ENCODE data around the gene PTPRN2. TPM values are rescaled to one million over a fixed set of nuclear protein-coding genes. Genes with fewer than 3 reads are reported as not detected.

The PTPRN2 gene
- polyA plus RNA-seq, 1 donor from 2014 or later: 1.6 TPM

- H3K27ac Mint-ChIP-seq: no peak overlapping the region
- H3K9me3 Mint-ChIP-seq: no peaks in the 10 kb centered on the region
- no peaks in the 10 kb centered on the region for H3K4me1 Mint-ChIP-seq
- H3K27me3 Mint-ChIP-seq: no peaks in the 10 kb centered on the region
- no peak overlapping the region for H3K4me3 Mint-ChIP-seq
- no peaks in the 10 kb centered on the region for H3K36me3 Mint-ChIP-seq
Observed at GRCh38 chr7:158075633-158076001, 512.0 kb downstream of the PTPRN2 start.

- no peaks in the 10 kb centered on the region for H3K36me3 Mint-ChIP-seq
- no peak overlapping the region for H3K27ac Mint-ChIP-seq
- H3K4me3 Mint-ChIP-seq: no peak overlapping the region
Observed at GRCh38 chr7:158074896-158075632, 512.6 kb downstream of the PTPRN2 start.

GRCh38 chr7:158073845-158074840, 513.5 kb downstream of the PTPRN2 start:
- Mint-ChIP-seq H3K9me3 (peaks cover 0 to 8% (median 4%) of the 10 kb centered on the region in 3 donors), H3K27ac (no peak overlapping the region), H3K36me3 (no peaks in the 10 kb centered on the region), H3K4me3 (no peak overlapping the region), H3K4me1 (peaks cover 0 to 3% (median 0%) of the 10 kb centered on the region in 3 donors), H3K27me3 (no peaks in the 10 kb centered on the region)

More at GRCh38 chr7:158074896-158075632, 512.6 kb downstream of the PTPRN2 start:
- Mint-ChIP-seq H3K4me1 (peaks cover 0 to under 1% (median 0%) of the 10 kb centered on the region in 3 donors), H3K9me3 (peaks cover 0 to under 1% (median 0%) of the 10 kb centered on the region in 3 donors), H3K27me3 (no peaks in the 10 kb centered on the region)

GRCh38 chr7:158072991-158073730, 514.5 kb downstream of the PTPRN2 start:
- Mint-ChIP-seq H3K27ac (no peak overlapping the region), H3K4me1 (peaks cover 0 to 3% (median 0%) of the 10 kb centered on the region in 3 donors), H3K9me3 (peaks cover 2 to 8% (median 4%) of the 10 kb centered on the region in 3 donors), H3K36me3 (no peaks in the 10 kb centered on the region), H3K27me3 (no peaks in the 10 kb centered on the region), H3K4me3 (no peak overlapping the region)

DNA sequence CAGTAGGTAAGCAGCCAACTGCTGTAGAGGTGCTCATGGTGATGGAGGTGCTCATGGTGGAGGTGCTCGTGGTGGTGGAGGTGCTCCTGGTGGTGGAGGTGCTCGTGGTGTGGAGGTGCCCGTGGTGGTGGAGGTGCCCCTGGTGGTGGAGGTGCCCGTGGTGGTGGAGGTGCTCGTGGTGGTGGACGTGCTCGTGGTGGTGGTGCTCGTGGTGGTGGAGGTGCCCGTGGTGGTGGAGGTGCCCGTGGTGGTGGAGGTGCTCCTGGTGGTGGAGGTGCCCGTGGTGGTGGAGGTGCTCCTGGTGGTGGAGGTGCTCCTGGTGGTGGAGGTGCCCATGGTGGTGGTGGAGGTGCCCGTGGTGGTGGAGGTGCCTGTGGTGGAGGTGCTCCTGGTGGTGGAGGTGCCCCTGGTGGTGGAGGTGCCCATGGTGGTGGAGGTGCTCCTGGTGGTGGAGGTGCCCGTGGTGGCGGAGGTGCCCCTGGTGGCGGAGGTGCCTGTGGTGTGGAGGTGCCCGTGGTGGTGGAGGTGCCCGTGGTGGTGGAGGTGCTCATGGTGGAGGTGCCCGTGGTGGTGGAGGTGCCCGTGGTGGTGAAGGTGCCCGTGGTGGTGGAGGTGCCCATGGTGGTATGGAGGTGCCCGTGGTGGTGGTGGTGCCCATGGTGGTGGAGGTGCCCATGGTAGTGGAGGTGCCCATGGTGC, 517.3 kb downstream of the PTPRN2 start:
- H3K27ac Mint-ChIP-seq: no peak overlapping the region

GRCh38 chr7:158068853-158069252, 518.8 kb downstream of the PTPRN2 start:
- Mint-ChIP-seq H3K9me3 (peaks cover 2 to 8% (median 4%) of the 10 kb centered on the region in 3 donors), H3K27me3 (no peaks in the 10 kb centered on the region), H3K4me1 (peaks cover 0 to 5% (median 0%) of the 10 kb centered on the region in 3 donors), H3K4me3 (no peak overlapping the region), H3K36me3 (no peaks in the 10 kb centered on the region), H3K27ac (no peak overlapping the region)

More for the DNA sequence above, 517.3 kb downstream of the PTPRN2 start:
- Mint-ChIP-seq H3K4me1 (peaks cover 0 to 3% (median 0%) of the 10 kb centered on the region in 3 donors), H3K27me3 (no peaks in the 10 kb centered on the region), H3K36me3 (no peaks in the 10 kb centered on the region), H3K4me3 (no peak overlapping the region), H3K9me3 (peaks cover 2 to 8% (median 4%) of the 10 kb centered on the region in 3 donors)

DNA sequence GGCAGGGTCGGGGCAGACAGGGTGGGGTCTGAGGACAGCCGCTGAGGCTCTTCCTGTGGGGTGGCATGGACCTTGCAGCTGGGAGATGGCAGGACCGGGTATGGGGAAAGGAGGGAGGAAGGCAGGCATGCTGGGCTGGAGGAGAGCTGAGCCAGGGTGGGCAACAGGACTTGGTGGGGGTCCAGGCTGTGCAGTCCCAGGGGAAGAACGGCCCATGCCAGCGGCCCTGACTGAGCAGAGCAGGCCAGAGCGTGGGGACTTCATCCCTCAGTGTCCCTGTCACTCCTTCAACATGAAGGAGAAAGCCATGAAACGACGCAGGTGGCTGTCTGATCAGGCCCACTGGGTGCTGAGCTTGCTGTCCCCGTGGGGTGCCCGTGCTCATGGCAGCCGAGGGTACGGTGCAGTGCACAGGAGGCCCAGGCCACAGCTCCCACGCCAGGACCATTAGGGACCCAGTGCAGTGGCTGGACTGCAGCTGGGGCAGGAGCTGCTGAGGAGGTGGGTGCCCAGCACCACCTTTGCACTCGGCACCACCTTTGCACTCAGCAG, 519.6 kb downstream of the PTPRN2 start:
- Mint-ChIP-seq H3K27me3 (no peaks in the 10 kb centered on the region), H3K4me1 (peaks cover 0 to 5% (median 0%) of the 10 kb centered on the region in 3 donors), H3K4me3 (no peak overlapping the region), H3K27ac (no peak overlapping the region), H3K9me3 (peaks cover 2 to 10% (median 4%) of the 10 kb centered on the region in 3 donors), H3K36me3 (no peaks in the 10 kb centered on the region)

DNA sequence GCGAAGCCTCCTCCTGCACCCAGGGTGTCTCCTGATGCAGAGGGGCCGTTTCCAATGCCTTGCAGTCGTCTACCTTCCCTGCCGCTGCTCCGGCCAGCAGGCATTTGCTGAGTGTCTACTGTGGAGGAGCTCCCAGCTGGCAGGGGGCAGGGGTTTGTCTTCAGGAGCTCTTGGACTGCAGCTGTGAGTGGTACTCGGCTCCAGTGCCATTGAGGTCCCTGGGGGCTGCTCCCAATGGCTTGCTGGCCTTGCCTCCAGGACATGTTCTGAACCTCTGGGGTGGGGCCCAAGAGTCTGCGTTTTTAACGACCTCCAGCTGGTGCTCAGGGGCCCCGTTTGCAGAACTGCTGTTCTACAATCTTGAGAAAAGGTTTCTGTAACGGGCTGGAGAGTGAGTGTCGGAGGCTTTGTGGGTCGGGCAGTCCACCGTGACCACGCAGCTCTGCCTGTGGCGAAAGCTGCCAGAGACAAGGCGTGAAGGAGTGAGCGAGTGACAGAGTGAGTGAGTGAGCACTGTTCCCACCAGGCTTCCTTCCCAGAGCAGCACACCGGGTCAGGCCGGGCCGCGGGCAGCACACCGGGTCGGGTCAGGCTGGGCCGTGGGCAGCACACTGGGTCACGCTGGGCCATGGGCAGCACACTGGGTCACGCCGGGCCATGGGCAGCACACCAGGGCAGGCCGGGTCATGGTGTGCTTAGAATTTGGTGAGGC, 520.2 kb downstream of the PTPRN2 start:
- peaks cover 0 to 5% (median 0%) of the 10 kb centered on the region in 3 donors for H3K4me1 Mint-ChIP-seq

GRCh38 chr7:158066085-158066484, 521.5 kb downstream of the PTPRN2 start:
- Mint-ChIP-seq H3K27ac (no peak overlapping the region), H3K36me3 (no peaks in the 10 kb centered on the region), H3K9me3 (peaks cover 2 to 10% (median 4%) of the 10 kb centered on the region in 3 donors), H3K4me3 (no peak overlapping the region), H3K27me3 (no peaks in the 10 kb centered on the region), H3K4me1 (peaks cover 0 to 5% (median 0%) of the 10 kb centered on the region in 3 donors)

More for the DNA sequence above, 520.2 kb downstream of the PTPRN2 start:
- H3K36me3 Mint-ChIP-seq: no peaks in the 10 kb centered on the region
- H3K27me3 Mint-ChIP-seq: no peaks in the 10 kb centered on the region
- H3K4me3 Mint-ChIP-seq: no peak overlapping the region
- H3K9me3 Mint-ChIP-seq: peaks cover 2 to 10% (median 4%) of the 10 kb centered on the region in 3 donors
- no peak overlapping the region for H3K27ac Mint-ChIP-seq

DNA sequence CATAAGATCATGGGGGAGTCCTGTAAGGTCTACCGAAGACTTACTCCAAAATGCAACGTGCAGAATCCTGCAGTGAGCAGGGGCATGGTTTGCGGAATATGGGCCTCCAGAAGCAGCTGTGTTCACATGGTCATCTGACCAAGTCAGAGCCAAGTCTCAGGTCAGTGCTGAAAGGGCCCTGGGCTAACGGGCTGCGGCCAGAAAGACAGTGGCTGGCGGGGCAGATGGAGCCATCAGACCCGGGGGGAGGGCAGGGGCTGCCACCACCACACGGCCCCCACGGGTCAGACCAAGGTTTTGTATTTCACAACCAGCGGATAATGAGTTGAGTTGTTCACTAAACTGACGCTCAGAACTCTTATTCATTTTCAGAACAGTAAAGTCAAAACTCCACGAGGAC, 522.3 kb downstream of the PTPRN2 start:
- Mint-ChIP-seq H3K4me1 (peaks cover 0 to 5% (median 0%) of the 10 kb centered on the region in 3 donors), H3K27me3 (no peaks in the 10 kb centered on the region), H3K27ac (no peak overlapping the region), H3K36me3 (no peaks in the 10 kb centered on the region), H3K4me3 (no peak overlapping the region), H3K9me3 (peaks cover 2 to 10% (median 4%) of the 10 kb centered on the region in 3 donors)

- Mint-ChIP-seq H3K4me1 (peaks cover 0 to 4% (median 0%) of the 10 kb centered on the region in 3 donors), H3K9me3 (peaks cover 2 to 5% (median 3%) of the 10 kb centered on the region in 3 donors), H3K27ac (no peak overlapping the region), H3K4me3 (no peak overlapping the region), H3K27me3 (no peaks in the 10 kb centered on the region), H3K36me3 (no peaks in the 10 kb centered on the region)
Observed at GRCh38 chr7:158064631-158065030, 523.0 kb downstream of the PTPRN2 start.

DNA sequence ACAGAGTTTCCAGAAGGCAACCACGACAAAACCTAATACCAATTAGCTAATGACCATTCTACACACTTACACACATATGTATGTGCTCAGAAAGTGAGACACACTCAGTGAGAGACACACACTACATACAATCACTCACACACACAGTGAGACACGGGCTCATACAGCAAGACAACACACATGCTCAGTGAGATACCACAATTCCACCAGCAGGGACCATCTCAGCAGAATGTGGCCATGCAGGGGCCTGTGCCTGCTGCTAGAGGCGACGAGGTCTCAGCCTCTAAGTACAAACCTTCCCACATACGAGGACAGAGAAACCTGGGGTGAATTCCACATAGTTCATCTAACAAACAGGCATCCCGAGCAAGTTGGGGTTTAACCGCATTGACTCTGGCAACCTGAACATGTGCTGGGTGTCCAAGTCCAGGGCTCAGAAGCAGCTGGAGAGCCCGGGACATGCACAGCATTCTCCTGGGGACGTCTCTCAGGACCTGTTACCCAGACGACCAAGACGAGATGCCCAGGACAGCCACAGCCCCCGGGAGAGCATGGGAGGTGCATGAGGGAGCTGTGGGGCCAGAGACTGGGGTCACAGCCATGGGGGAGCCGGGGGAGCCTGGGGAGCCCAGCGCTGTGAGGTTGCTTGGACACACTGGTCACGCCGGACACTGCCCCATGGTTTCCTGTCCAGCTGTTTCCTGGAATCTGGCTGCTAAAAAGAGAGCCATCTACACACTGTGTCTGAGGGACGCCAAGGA, 523.6 kb downstream of the PTPRN2 start:
- peaks cover 0 to 3% (median 0%) of the 10 kb centered on the region in 3 donors for H3K4me1 Mint-ChIP-seq
- no peaks in the 10 kb centered on the region for H3K27me3 Mint-ChIP-seq
- H3K27ac Mint-ChIP-seq: no peak overlapping the region
- no peaks in the 10 kb centered on the region for H3K36me3 Mint-ChIP-seq
- H3K9me3 Mint-ChIP-seq: peaks cover 0 to 2% (median 2%) of the 10 kb centered on the region in 3 donors
- H3K4me3 Mint-ChIP-seq: no peak overlapping the region

GRCh38 chr7:158062661-158063060, 525.0 kb downstream of the PTPRN2 start:
- Mint-ChIP-seq H3K4me3 (no peak overlapping the region), H3K4me1 (peaks cover 0 to 3% (median 0%) of the 10 kb centered on the region in 3 donors), H3K27ac (no peak overlapping the region), H3K36me3 (no peaks in the 10 kb centered on the region), H3K9me3 (peaks cover 0 to 2% (median 0%) of the 10 kb centered on the region in 3 donors), H3K27me3 (no peaks in the 10 kb centered on the region)
